HepG2 (cell line): ENCODE results near the gene UBE3B. TPM values are rescaled to one million over a fixed set of nuclear protein-coding genes. Genes with fewer than 3 reads are reported as not detected.

Experiments used
- BCL6 ChIP-seq: IDR thresholded peaks from 2 replicates; pipeline ENCODE4 v1.6.1; 2016; ENCODE audit warnings: missing genetic modification reagents, missing compliant biosample characterization
- MTA1 ChIP-seq: sonication (generic); formaldehyde crosslinking; IDR thresholded peaks from 2 replicates; pipeline ENCODE4 v1.4.0; 2020; ENCODE audit warnings: missing genetic modification reagents, mild to moderate bottlenecking, borderline replicate concordance
- SNAPC2 ChIP-seq: sonication (generic); formaldehyde crosslinking; IDR thresholded peaks from 2 replicates; pipeline ENCODE4 v1.8.1; 2022; ENCODE audit warnings: mild to moderate bottlenecking, missing genetic modification reagents
- TCF12 ChIP-seq, 2 experiments: fragments of 450-650 bp in 1 of 2; sonication (generic) in 1 of 2; formaldehyde crosslinking in 1 of 2; IDR thresholded peaks; 2 replicates each; pipeline versions ENCODE4 v1.6.1 to v1.8.0; 2017 to 2022; ENCODE audit warnings: antibody characterized with exemption in 1 of 2, mild to moderate bottlenecking in 1 of 2, missing genetic modification reagents in 1 of 2, moderate library complexity in 1 of 2
- ZEB1 ChIP-seq: IDR thresholded peaks from 2 replicates; pipeline ENCODE4 v1.6.1; 2012; ENCODE audit warnings: mild to moderate bottlenecking, low read depth, inconsistent platforms; ENCODE audit not compliant: insufficient replicate concordance
- ZNF12 ChIP-seq: sonication (generic); formaldehyde crosslinking; IDR thresholded peaks from 2 replicates; pipeline ENCODE4 v1.5.0; 2020; ENCODE audit warnings: missing genetic modification reagents
- ZNF337 ChIP-seq: sonication (generic); formaldehyde crosslinking; IDR thresholded peaks from 2 replicates; pipeline ENCODE4 v1.5.1; 2020; ENCODE audit warnings: missing genetic modification reagents, low read depth, mild to moderate bottlenecking, borderline replicate concordance
- ZNF34 ChIP-seq: sonication (generic); formaldehyde crosslinking; IDR thresholded peaks from 2 replicates; pipeline ENCODE4 v1.4.0; 2020; ENCODE audit warnings: mild to moderate bottlenecking, missing genetic modification reagents, borderline replicate concordance
- polyA plus RNA-seq, 8 experiments: library from polyadenylated mRNA; depleted of rRNA in 3 of 8; stranded (reverse) in 7 of 8; unstranded in 1 of 8; fragments of >200 nt; fragmentation: Illumina TruSeq in 4 of 8; extraction: Trizol in 4 of 8; gene quantifications; 2 replicates each; pipeline versions ENCODE4 v1.2.1 to v1.2.3, GENCODE V29; 2011 to 2016; ENCODE audit warnings: low read depth in 4 of 8, missing spikeins in 1 of 8, mixed read lengths in 1 of 8; ENCODE audit not compliant: insufficient read depth in 1 of 8
- total RNA-seq, 5 experiments: library from RNA; depleted of rRNA; stranded (reverse); fragments of >200 nt; fragmentation: Illumina TruSeq; extraction: Trizol; gene quantifications; 2 replicates each; pipeline ENCODE4 v1.2.3, GENCODE V29; 2016; ENCODE audit warnings: low read depth in 1 of 5
- TF ChIP-seq, protein P1 (sequence below): sonication (generic); formaldehyde crosslinking; IDR thresholded peaks from 2 replicates; pipeline ENCODE4 v1.4.0; 2020; ENCODE audit warnings: missing genetic modification reagents

The UBE3B gene
- total and polyA plus RNA-seq, 2 of the 13 experiments (the other 11 are each of a cell fraction or from before 2014, with no cell fraction given): 22.7 to 25.3 TPM

DNA sequence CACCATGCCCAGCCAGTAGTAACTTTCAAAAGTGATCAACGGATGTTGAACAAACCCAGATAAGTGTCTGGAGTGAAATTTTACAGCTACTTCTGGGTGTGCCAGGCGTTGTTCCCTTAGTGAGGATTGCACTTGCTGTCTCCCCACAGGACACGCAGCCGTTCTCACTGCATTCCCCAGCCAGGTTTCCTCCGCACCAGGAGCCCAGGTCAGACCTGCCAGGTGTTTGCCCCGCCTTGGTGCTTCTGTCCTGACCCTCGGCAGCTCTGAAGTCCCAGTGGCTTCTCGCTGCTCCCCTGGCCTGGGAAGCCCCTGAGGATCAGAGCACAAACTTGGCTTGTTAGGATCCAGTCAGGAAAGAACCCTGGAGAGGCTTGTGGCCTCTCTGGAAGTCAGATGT lies 59.7 kb downstream of the UBE3B start (continued):
- TF ChIP-seq, protein P1, sequence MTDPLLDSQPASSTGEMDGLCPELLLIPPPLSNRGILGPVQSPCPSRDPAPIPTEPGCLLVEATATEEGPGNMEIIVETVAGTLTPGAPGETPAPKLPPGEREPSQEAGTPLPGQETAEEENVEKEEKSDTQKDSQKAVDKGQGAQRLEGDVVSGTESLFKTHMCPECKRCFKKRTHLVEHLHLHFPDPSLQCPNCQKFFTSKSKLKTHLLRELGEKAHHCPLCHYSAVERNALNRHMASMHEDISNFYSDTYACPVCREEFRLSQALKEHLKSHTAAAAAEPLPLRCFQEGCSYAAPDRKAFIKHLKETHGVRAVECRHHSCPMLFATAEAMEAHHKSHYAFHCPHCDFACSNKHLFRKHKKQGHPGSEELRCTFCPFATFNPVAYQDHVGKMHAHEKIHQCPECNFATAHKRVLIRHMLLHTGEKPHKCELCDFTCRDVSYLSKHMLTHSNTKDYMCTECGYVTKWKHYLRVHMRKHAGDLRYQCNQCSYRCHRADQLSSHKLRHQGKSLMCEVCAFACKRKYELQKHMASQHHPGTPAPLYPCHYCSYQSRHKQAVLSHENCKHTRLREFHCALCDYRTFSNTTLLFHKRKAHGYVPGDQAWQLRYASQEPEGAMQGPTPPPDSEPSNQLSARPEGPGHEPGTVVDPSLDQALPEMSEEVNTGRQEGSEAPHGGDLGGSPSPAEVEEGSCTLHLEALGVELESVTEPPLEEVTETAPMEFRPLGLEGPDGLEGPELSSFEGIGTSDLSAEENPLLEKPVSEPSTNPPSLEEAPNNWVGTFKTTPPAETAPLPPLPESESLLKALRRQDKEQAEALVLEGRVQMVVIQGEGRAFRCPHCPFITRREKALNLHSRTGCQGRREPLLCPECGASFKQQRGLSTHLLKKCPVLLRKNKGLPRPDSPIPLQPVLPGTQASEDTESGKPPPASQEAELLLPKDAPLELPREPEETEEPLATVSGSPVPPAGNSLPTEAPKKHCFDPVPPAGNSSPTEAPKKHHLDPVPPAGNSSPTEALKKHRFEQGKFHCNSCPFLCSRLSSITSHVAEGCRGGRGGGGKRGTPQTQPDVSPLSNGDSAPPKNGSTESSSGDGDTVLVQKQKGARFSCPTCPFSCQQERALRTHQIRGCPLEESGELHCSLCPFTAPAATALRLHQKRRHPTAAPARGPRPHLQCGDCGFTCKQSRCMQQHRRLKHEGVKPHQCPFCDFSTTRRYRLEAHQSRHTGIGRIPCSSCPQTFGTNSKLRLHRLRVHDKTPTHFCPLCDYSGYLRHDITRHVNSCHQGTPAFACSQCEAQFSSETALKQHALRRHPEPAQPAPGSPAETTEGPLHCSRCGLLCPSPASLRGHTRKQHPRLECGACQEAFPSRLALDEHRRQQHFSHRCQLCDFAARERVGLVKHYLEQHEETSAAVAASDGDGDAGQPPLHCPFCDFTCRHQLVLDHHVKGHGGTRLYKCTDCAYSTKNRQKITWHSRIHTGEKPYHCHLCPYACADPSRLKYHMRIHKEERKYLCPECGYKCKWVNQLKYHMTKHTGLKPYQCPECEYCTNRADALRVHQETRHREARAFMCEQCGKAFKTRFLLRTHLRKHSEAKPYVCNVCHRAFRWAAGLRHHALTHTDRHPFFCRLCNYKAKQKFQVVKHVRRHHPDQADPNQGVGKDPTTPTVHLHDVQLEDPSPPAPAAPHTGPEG (CRISPR knock-in tag): no peak
- TF ChIP-seq BCL6 (CRISPR knock-in tag) (no peak), MTA1 (CRISPR knock-in tag) (no peak), ZEB1 (no peak), SNAPC2 (no peak), TCF12 (IDR thresholded peaks at IDR 0.05) (no peak), TCF12 (CRISPR knock-in tag; IDR thresholded peaks at IDR 0.05) (no peak), ZNF34 (CRISPR knock-in tag) (no peak), ZNF12 (no peak), ZNF337 (CRISPR knock-in tag) (no peak)
- TF ChIP-seq, all 625 proteins: peak for 0
